H1 (cell line): ENCODE results near the gene LRRC2. TPM values are rescaled to one million over a fixed set of nuclear protein-coding genes. Genes with fewer than 3 reads are reported as not detected.

Source experiments
- CTCF ChIA-PET: fragments of 300-600 bp; sonication (Branson Sonifier 250); formaldehyde crosslinking; loops from one replicate; lab custom pipeline; 2021; ENCODE audit not compliant: partially characterized antibody; lab: Charles Lee
- POLR2A ChIA-PET: fragments of 300-600 bp; sonication (Branson Sonifier 250); formaldehyde crosslinking; loops from one replicate; lab custom pipeline; 2021; ENCODE audit warnings: inconsistent platforms; ENCODE audit not compliant: partially characterized antibody; lab: Charles Lee
- DNase-seq, 2 experiments: peaks; one replicate each; pipeline versions ENCODE4 v3.0.0 to v3.0.0-alpha.2; 2010 to 2022; ENCODE audit warnings: low spot score in 2 of 2, low read depth in 1 of 2, mixed read lengths in 1 of 2
- FAIRE-seq: peaks from 2 replicates; lab custom pipeline; 2011; peaks lifted over from hg19 to GRCh38; lab: Jason Lieb, UNC
- H2AFZ ChIP-seq: 2 replicates; pipeline ENCODE4 v1.8.1; 2012; ENCODE audit warnings: low read length, inconsistent platforms
- H2AK5ac ChIP-seq: 2 replicates; pipeline ENCODE4 v1.6.1; 2013; ENCODE audit warnings: low read depth, low read length
- H2BK120ac ChIP-seq: replicated peaks from 2 replicates; pipeline ENCODE3; 2013; ENCODE audit warnings: low read depth, low read length, inconsistent platforms
- H2BK12ac ChIP-seq: 2 replicates; pipeline ENCODE4 v1.6.1; 2013; ENCODE audit warnings: low read depth, low read length
- H2BK15ac ChIP-seq: 2 replicates; pipeline ENCODE4 v1.6.1; 2013; ENCODE audit warnings: low read length
- H2BK20ac ChIP-seq: 2 replicates; pipeline ENCODE4 v1.6.1; 2013; ENCODE audit warnings: low read length
- H2BK5ac ChIP-seq: 2 replicates; pipeline ENCODE4 v1.6.1; 2013; ENCODE audit warnings: low read depth, low read length
- H3K14ac ChIP-seq: 2 replicates; pipeline ENCODE4 v1.6.1; 2013; ENCODE audit warnings: inconsistent platforms; ENCODE audit not compliant: insufficient read length
- H3K18ac ChIP-seq: 2 replicates; pipeline ENCODE4 v1.6.1; 2013; ENCODE audit warnings: low read length; ENCODE audit errors: extremely low read depth
- H3K23ac ChIP-seq: 2 replicates; pipeline ENCODE4 v1.6.1; 2013; ENCODE audit warnings: inconsistent platforms; ENCODE audit not compliant: insufficient read length
- H3K23me2 ChIP-seq: 2 replicates; pipeline ENCODE4 v1.6.1; 2013; ENCODE audit warnings: low read depth, low read length
- H3K27ac ChIP-seq: 2 replicates; pipeline ENCODE4 v1.6.1; 2011; ENCODE audit warnings: low read depth, low read length, inconsistent platforms
- H3K27me3 ChIP-seq, 4 experiments: replicated peaks in 1 of 4; 1 replicate in 1 of 4; 2 replicates in 3 of 4; pipeline versions ENCODE4 v1.6.1 to v1.8.1; 2011 to 2013; ENCODE audit warnings: low read length in 3 of 4, mild to moderate bottlenecking in 3 of 4, inconsistent platforms in 2 of 4, mixed read lengths in 2 of 4, moderate library complexity in 1 of 4; ENCODE audit not compliant: control insufficient read depth in 3 of 4, insufficient read depth in 3 of 4; ENCODE audit errors: extremely low read depth in 1 of 4
- H3K36me3 ChIP-seq, 4 experiments: 2 replicates each; pipeline versions ENCODE4 v1.6.1 to v1.8.1; 2011 to 2013; ENCODE audit warnings: mild to moderate bottlenecking in 4 of 4, low read length in 3 of 4, moderate library complexity in 2 of 4, control low read depth in 1 of 4, inconsistent platforms in 1 of 4; ENCODE audit not compliant: insufficient read depth in 4 of 4, control insufficient read depth in 2 of 4
- H3K4ac ChIP-seq: replicated peaks from 2 replicates; pipeline ENCODE3; 2013; ENCODE audit warnings: low read length, low read depth, mixed read lengths, inconsistent platforms; ENCODE audit not compliant: insufficient read length
- H3K4me1 ChIP-seq, 4 experiments: replicated peaks in 1 of 4; 1 replicate in 1 of 4; 2 replicates in 3 of 4; pipeline versions ENCODE4 v1.6.1 to v1.8.1; 2011 to 2013; ENCODE audit warnings: low read length in 3 of 4, inconsistent platforms in 2 of 4, mixed read lengths in 1 of 4; ENCODE audit not compliant: insufficient read depth in 4 of 4, control insufficient read depth in 3 of 4
- H3K4me2 ChIP-seq, 2 experiments: 2 replicates each; pipeline versions ENCODE4 v1.6.1 to v1.8.1; 2011 to 2013; ENCODE audit warnings: low read depth in 2 of 2, low read length in 2 of 2, control low read depth in 1 of 2, inconsistent platforms in 1 of 2, mild to moderate bottlenecking in 1 of 2; ENCODE audit not compliant: insufficient read depth in 1 of 2
- H3K4me3 ChIP-seq, 4 experiments: fragments of 200-600, 300-600 bp in 1 of 4; sonication (generic), shearing (Covaris generic), sonication (Bioruptor Twin) in 1 of 4; 2 replicates each; pipeline versions ENCODE4 v1.5.1 to v1.8.1; 2011 to 2016; ENCODE audit warnings: low read length in 4 of 4, low read depth in 3 of 4, control low read depth in 2 of 4, inconsistent platforms in 2 of 4, mild to moderate bottlenecking in 2 of 4, mixed read lengths in 1 of 4, moderate library complexity in 1 of 4; ENCODE audit not compliant: insufficient read depth in 2 of 4; ENCODE audit errors: extremely low read depth in 1 of 4
- H3K56ac ChIP-seq: replicated peaks from 2 replicates; pipeline ENCODE3; 2013; ENCODE audit warnings: low read depth, mild to moderate bottlenecking, mixed read lengths, low read length, inconsistent platforms; ENCODE audit not compliant: insufficient read length
- H3K79me1 ChIP-seq: 2 replicates; pipeline ENCODE4 v1.6.1; 2013; ENCODE audit warnings: low read depth, low read length, control low read depth
- H3K79me2 ChIP-seq, 2 experiments: 2 replicates each; pipeline versions ENCODE4 v1.6.1 to v1.8.1; 2012 to 2013; ENCODE audit warnings: low read length in 2 of 2, mild to moderate bottlenecking in 2 of 2, inconsistent platforms in 1 of 2; ENCODE audit not compliant: insufficient read depth in 2 of 2, control insufficient read depth in 1 of 2
- H3K9ac ChIP-seq, 4 experiments: replicated peaks in 1 of 4; 1 replicate in 1 of 4; 2 replicates in 3 of 4; pipeline versions ENCODE4 v1.6.1 to v1.8.1; 2011 to 2013; ENCODE audit warnings: low read depth in 3 of 4, low read length in 3 of 4, control low read depth in 2 of 4, mild to moderate bottlenecking in 2 of 4, moderate library complexity in 2 of 4, inconsistent platforms in 1 of 4; ENCODE audit errors: extremely low read depth in 1 of 4
- H3K9me3 ChIP-seq, 2 experiments: 2 replicates each; pipeline versions ENCODE4 v1.6.1 to v1.8.1; 2012 to 2013; ENCODE audit warnings: mild to moderate bottlenecking in 2 of 2, moderate library complexity in 2 of 2, control low read depth in 1 of 2, inconsistent platforms in 1 of 2, low read depth in 1 of 2, low read length in 1 of 2, mixed read lengths in 1 of 2; ENCODE audit not compliant: insufficient read depth in 2 of 2
- H4K20me1 ChIP-seq, 2 experiments: replicated peaks in 1 of 2; 2 replicates each; pipeline versions ENCODE3 to v1.8.1; 2011 to 2013; ENCODE audit warnings: inconsistent platforms in 2 of 2, low read length in 2 of 2, mild to moderate bottlenecking in 1 of 2; ENCODE audit not compliant: insufficient read depth in 2 of 2, control insufficient read depth in 1 of 2
- H4K5ac ChIP-seq: 2 replicates; pipeline ENCODE4 v1.6.1; 2013; ENCODE audit warnings: low read length, low read depth, mixed read lengths, inconsistent platforms; ENCODE audit not compliant: insufficient read length
- H4K8ac ChIP-seq: 2 replicates; pipeline ENCODE4 v1.8.0; 2013; ENCODE audit warnings: mild to moderate bottlenecking, moderate library complexity, low read length, inconsistent platforms; ENCODE audit not compliant: insufficient read depth; ENCODE audit errors: extremely low read depth
- H4K91ac ChIP-seq: replicated peaks from 2 replicates; pipeline ENCODE3; 2013; ENCODE audit warnings: low read length, mixed read lengths, inconsistent platforms; ENCODE audit not compliant: insufficient read length
- CBX8 ChIP-seq: fragments of 300-800, 300-1000 bp; sonication (generic); IDR thresholded peaks from 2 replicates; pipeline ENCODE4 v1.7.1; 2016; ENCODE audit warnings: low read depth, low read length, borderline replicate concordance
- MAX ChIP-seq: IDR thresholded peaks from 2 replicates; pipeline ENCODE4 v1.6.1; 2012; ENCODE audit warnings: inconsistent platforms
- POLR2A ChIP-seq, 2 experiments: IDR thresholded peaks; 1 replicate in 1 of 2; 2 replicates in 1 of 2; pipeline ENCODE4 v1.6.1; 2011; ENCODE audit warnings: low read depth in 2 of 2, low read length in 2 of 2, mild to moderate bottlenecking in 2 of 2; ENCODE audit errors: control extremely low read depth in 1 of 2
- WGBS, 2 experiments: shearing (Covaris generic) in 1 of 2; methylation state at CpG; one replicate each; pipeline versions ENCODE4 v1.1.6 to v1.1.7; 2013 to 2015; ENCODE audit warnings: low lambda C conversion rate in 2 of 2, mixed read lengths in 2 of 2, inconsistent platforms in 1 of 2, low coverage in 1 of 2, missing lambda C conversion rate in 1 of 2; ENCODE audit not compliant: insufficient replicate concordance in 2 of 2, insufficient coverage in 1 of 2, insufficient read length in 1 of 2; ENCODE audit errors: extremely low coverage in 1 of 2, missing lambda C conversion rate in 1 of 2; 5-methylcytosine and 5-hydroxymethylcytosine counted together
- polyA plus RNA-seq, 7 experiments: library from polyadenylated mRNA; depleted of rRNA in 3 of 7; stranded (reverse) in 5 of 7; unstranded in 2 of 7; fragments of >200 nt in 5 of 7; fragments of 200-250 nt in 2 of 7; gene quantifications; 1 replicate in 5 of 7; 2 replicates in 1 of 7; 4 replicates in 1 of 7; pipeline versions ENCODE4 v1.2.1 to v1.2.3, GENCODE V29; 2011 to 2013; ENCODE audit warnings: missing spikeins in 2 of 7, mixed read lengths in 2 of 7
- total RNA-seq: library from RNA; stranded (reverse); fragmentation: NEBNext Ultra II Directional; extraction: Animal tissue kit (Norgen Biotek cat#: 25700); gene quantifications from 2 replicates; pipeline ENCODE4 v1.2.1, GENCODE V29; 2021

The LRRC2 gene
- total and polyA plus RNA-seq, 2 of the 8 experiments (the other 6 are each of a cell fraction or from before 2014, with no cell fraction given), result 1.4 to 6.4 TPM

DNA sequence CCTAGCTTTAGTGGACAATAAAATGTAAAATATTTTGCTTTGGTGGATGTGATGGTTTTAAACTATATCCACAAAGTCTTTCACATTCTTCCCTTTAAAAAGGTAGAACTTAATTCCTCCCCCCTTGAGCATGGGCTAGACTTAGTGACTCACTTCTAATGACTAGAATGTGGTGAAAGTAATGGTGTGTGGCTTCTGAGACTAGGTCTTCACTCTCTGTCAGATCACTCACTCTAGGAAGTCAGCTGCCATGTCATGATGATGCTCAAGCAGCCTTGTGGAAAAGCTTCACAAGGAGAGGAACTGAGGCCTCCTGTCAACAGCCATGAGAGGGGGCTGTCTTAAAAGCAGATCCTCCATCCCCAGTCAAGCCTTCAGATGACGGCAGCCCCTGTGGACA lies 4.2 kb downstream of the LRRC2 start:
- Histone ChIP-seq H4K8ac (no peak overlapping the region), H2AFZ (no peak overlapping the region), H3K9me3 (peaks cover 3 to 6% of the 10 kb centered on the region in 2 experiments; a peak in 1 of 4 replicates), H3K27ac (no peak overlapping the region), H3K36me3 (no peaks in the 10 kb centered on the region), H2AK5ac (no peak overlapping the region), H3K23me2 (peaks cover 3% of the 10 kb centered on the region; the same call in 1 of the 2 replicates), H2BK5ac (no peak overlapping the region), H3K18ac (0 out of 2 replicates have a peak overlapping the region, but pooled peaks have one; percentile 7), H3K4me2 (no peak overlapping the region), H3K79me1 (no peaks in the 10 kb centered on the region), H3K9ac (no peak overlapping the region), H4K91ac (no peak overlapping the region), H4K5ac (no peak overlapping the region), H3K14ac (no peak overlapping the region), H2BK12ac (peak overlapping the region; percentile 75; the same call in 1 of the 2 replicates), H3K56ac (no peak overlapping the region), H3K79me2 (peaks cover 0 to 3% of the 10 kb centered on the region in 2 experiments; a peak in 2 of 4 replicates), H3K4ac (no peak overlapping the region), H2BK120ac (no peak overlapping the region), H4K20me1 (no peaks in the 10 kb centered on the region), H3K23ac (no peak overlapping the region), H3K27me3 (no peaks in the 10 kb centered on the region; a peak in 2 of 7 replicates), H3K4me1 (peaks cover 12 to 36% (median 19%) of the 10 kb centered on the region in 4 experiments), H2BK15ac (0 out of 2 replicates have a peak overlapping the region, but pooled peaks have one; percentile 48), H2BK20ac (no peak overlapping the region), H3K4me3 (no peak overlapping the region)
- CTCF ChIA-PET, result interaction anchor here (0.7 to 6.3 kb wide), 5 partner anchors 15 to 73 kb away, joined by 3 to 45 read pairs (median 5); a partner anchor contains a TSS
- POLR2A ChIA-PET, result interaction anchor here (0.9 to 6.9 kb wide), 7 partner anchors 13 to 99 kb away, joined by 3 to 101 read pairs (median 5); a partner anchor contains a TSS
- no peak for TF ChIP-seq POLR2A (IDR thresholded peaks at IDR 0.05; ENCODE audit: control extremely low read depth in 1 of 2, low read depth in 2 of 2, low read length in 2 of 2)
- TF ChIP-seq MAX, result no peak
- TF ChIP-seq CBX8, result no peak
- DNase-seq (no peak), FAIRE-seq (no peak)
- 88% methylated on average over 1 of the region's 1 CpG; no CpG with 5 or more reads in 1 of the 2 experiments for WGBS, 2 experiments
